ENCODE results near the gene CNTLN. TPM values are rescaled to one million over a fixed set of nuclear protein-coding genes. Genes with fewer than 3 reads are reported as not detected.
A peak's percentile ranks its signal among the peaks of the same experiment; 100 is the strongest.

The CNTLN gene, protein sequence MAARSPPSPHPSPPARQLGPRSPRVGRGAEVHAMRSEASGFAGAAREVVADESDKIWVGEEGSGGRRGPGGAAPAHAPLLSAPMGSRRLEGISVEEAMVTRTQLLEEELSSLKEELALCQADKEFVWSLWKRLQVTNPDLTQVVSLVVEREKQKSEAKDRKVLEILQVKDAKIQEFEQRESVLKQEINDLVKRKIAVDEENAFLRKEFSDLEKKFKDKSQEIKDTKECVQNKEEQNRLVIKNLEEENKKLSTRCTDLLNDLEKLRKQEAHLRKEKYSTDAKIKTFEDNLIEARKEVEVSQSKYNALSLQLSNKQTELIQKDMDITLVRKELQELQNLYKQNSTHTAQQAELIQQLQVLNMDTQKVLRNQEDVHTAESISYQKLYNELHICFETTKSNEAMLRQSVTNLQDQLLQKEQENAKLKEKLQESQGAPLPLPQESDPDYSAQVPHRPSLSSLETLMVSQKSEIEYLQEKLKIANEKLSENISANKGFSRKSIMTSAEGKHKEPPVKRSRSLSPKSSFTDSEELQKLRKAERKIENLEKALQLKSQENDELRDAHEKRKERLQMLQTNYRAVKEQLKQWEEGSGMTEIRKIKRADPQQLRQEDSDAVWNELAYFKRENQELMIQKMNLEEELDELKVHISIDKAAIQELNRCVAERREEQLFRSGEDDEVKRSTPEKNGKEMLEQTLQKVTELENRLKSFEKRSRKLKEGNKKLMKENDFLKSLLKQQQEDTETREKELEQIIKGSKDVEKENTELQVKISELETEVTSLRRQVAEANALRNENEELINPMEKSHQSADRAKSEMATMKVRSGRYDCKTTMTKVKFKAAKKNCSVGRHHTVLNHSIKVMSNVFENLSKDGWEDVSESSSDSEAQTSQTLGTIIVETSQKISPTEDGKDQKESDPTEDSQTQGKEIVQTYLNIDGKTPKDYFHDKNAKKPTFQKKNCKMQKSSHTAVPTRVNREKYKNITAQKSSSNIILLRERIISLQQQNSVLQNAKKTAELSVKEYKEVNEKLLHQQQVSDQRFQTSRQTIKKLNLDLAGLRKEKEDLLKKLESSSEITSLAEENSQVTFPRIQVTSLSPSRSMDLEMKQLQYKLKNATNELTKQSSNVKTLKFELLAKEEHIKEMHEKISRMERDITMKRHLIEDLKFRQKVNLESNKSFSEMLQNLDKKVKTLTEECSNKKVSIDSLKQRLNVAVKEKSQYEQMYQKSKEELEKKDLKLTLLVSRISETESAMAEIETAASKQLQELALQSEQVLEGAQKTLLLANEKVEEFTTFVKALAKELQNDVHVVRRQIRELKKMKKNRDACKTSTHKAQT (N-terminal part only)
- 1 to 10 TPM in 1 of 3 donors, under 1 TPM in 2; 0.32 to 1.6 (median 0.63) TPM for total RNA-seq
- 2.1 TPM for total RNA-seq (2013)

DNA sequence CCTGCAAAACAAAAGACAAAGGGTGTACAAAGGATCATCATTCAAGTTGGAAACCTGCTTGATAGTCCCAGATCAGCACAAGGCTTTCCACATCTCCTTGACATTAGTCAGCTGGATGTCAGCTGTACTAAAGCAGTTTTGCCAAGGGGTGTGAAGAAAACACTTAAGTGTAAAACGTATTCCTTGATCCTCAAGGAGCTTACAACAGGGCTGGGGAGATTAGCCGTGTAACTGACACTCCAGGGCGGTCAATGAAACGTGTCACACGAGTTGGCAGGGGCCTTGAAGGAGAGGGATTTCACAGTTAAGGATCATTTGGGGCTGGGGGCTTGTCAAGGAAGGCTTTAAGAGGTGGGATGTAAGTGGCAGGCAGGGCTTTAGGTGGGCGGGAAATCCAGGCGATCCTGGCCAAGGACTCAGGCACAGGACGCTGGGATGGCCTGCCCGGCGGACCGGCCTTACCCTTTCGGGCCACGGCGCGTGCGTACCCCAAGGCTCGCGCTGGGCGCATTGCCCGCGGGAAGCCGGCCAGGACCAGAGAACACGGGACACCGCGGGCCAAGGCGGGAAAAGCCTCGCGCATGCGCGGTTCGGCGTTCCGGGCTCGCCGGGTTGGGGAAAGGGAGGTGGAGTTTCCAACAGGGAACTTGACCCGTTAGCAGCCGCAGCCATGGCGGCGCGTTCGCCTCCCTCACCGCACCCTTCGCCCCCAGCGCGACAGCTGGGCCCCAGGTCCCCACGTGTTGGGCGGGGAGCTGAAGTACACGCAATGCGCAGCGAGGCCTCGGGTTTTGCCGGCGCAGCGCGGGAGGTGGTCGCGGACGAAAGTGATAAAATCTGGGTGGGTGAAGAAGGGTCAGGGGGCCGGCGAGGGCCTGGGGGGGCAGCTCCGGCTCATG lies at the start of gene CNTLN:
CNTLN (plus strand) TSS at position 645 of the 899 bp plus-strand sequence; CDS start at position 671, 26 bp downstream.
- no peaks in the 10 kb centered on the region for H3K36me3 Mint-ChIP-seq
- peak; percentile 26 to 36 for DNase-seq

DNA sequence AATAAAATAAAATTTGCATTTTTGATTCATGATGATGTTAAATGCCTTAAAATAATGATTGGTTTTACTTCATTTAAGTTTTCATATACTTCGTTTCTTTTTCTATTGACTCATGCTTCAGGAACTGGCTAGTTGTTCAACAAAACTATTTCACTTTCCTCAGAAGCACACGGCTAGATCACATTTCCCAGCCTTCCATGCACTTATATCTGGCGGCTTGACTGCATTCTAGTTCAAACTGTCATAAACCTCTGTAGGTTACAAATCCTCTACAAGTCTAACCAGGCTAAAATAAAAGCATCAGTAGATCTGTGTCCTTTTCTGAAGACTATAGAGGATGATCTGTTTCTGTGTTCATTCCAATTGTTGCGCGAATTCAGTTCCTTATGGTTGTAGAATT lies 46.3 kb upstream of the CNTLN start:
- H3K4me3 Mint-ChIP-seq, result no peak overlapping the region
- H3K36me3 Mint-ChIP-seq, result no peaks in the 10 kb centered on the region
- intact Hi-C loops (cut with micrococcal nuclease), result no loop called here
- Histone ChIP-seq H3K4me3 (ENCODE audit: low read length) (no peak overlapping the region), H3K27ac (ENCODE audit: low read length) (no peak overlapping the region), H3K36me3 (ENCODE audit: control insufficient read depth, insufficient read depth, low read length) (no peaks in the 10 kb centered on the region), H3K4me1 (ENCODE audit: control insufficient read depth, insufficient read depth, low read length) (no peaks in the 10 kb centered on the region), H3K27me3 (ENCODE audit: control insufficient read depth, insufficient read depth, low read length) (no peaks in the 10 kb centered on the region), H3K9me3 (ENCODE audit: control insufficient read depth, insufficient read depth, low read length) (no peaks in the 10 kb centered on the region)
- TF ChIP-seq, protein P1, sequence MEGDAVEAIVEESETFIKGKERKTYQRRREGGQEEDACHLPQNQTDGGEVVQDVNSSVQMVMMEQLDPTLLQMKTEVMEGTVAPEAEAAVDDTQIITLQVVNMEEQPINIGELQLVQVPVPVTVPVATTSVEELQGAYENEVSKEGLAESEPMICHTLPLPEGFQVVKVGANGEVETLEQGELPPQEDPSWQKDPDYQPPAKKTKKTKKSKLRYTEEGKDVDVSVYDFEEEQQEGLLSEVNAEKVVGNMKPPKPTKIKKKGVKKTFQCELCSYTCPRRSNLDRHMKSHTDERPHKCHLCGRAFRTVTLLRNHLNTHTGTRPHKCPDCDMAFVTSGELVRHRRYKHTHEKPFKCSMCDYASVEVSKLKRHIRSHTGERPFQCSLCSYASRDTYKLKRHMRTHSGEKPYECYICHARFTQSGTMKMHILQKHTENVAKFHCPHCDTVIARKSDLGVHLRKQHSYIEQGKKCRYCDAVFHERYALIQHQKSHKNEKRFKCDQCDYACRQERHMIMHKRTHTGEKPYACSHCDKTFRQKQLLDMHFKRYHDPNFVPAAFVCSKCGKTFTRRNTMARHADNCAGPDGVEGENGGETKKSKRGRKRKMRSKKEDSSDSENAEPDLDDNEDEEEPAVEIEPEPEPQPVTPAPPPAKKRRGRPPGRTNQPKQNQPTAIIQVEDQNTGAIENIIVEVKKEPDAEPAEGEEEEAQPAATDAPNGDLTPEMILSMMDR (IDR thresholded peaks at IDR 0.05), result no peak
- 91% methylated on average over 5 of the region's 5 CpGs for WGBS (ENCODE audit: insufficient coverage)
- H3K27ac Mint-ChIP-seq, result no peak overlapping the region
- DNase-seq, result no peak
- H3K9me3 Mint-ChIP-seq, result no peaks in the 10 kb centered on the region
- no peak for ATAC-seq
- H3K27me3 Mint-ChIP-seq (ENCODE audit: low read depth in 2 of 2), result peaks cover 5 to 17% of the 10 kb centered on the region in 2 donors
- H3K4me1 Mint-ChIP-seq, result no peaks in the 10 kb centered on the region

More for the DNA sequence above, at the start of gene CNTLN:
- H3K4me1 ChIP-seq (ENCODE audit: control insufficient read depth, insufficient read depth, low read length), result peaks cover 8% of the 10 kb centered on the region
- intact Hi-C loops (cut with micrococcal nuclease), result no loop called here
- peak within 1 kb of the TSS; percentile 47 for H3K4me3 ChIP-seq (ENCODE audit: low read length)
- no peaks in the 10 kb centered on the region for H3K27me3 ChIP-seq (ENCODE audit: control insufficient read depth, insufficient read depth, low read length)
- Mint-ChIP-seq H3K27ac (peak within 1 kb of the TSS in 1 of 2 donors; percentile 83), H3K4me1 (peaks cover 12 to 21% of the 10 kb centered on the region in 2 donors), H3K27me3 (ENCODE audit: low read depth in 2 of 2) (peaks cover 20 to 40% of the 10 kb centered on the region in 2 donors), H3K9me3 (no peaks in the 10 kb centered on the region), H3K4me3 (peak within 1 kb of the TSS; percentile 92)
- ATAC-seq, result peak; percentile 40 to 76 (median 59)
- 8% methylated on average over 61 of the region's 61 CpGs for WGBS (ENCODE audit: insufficient coverage)
- H3K9me3 ChIP-seq (ENCODE audit: control insufficient read depth, insufficient read depth, low read length), result no peaks in the 10 kb centered on the region
- TF ChIP-seq, protein P1 (IDR thresholded peaks at IDR 0.05), result no peak
- no peak within 1 kb of the TSS for H3K27ac ChIP-seq (ENCODE audit: low read length)
- H3K36me3 ChIP-seq (ENCODE audit: control insufficient read depth, insufficient read depth, low read length), result no peaks in the 10 kb centered on the region

DNA sequence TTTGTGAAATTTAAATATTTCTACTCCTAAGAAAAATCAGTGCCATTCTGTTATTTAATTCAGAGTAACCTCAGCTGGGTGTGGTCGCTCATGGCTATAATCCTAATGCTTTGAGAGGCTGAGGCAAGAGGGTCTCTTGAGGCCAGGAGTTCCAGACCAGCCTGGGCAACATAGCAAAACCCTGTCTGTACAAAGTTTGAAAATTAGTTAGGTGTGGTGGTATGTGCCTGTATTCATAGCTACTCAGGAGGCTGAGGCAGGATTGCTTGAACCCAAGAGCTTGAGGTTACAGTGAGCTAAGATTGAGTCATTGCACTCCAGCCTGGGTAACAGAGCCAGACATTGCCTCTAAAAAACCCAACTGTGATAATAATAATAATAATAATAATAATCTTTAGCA lies 44.8 kb upstream of the CNTLN start:
- H3K4me1 Mint-ChIP-seq, result no peaks in the 10 kb centered on the region
- Histone ChIP-seq H3K4me1 (ENCODE audit: control insufficient read depth, insufficient read depth, low read length) (no peaks in the 10 kb centered on the region), H3K27me3 (ENCODE audit: control insufficient read depth, insufficient read depth, low read length) (no peaks in the 10 kb centered on the region), H3K9me3 (ENCODE audit: control insufficient read depth, insufficient read depth, low read length) (no peaks in the 10 kb centered on the region), H3K27ac (ENCODE audit: low read length) (no peak overlapping the region), H3K36me3 (ENCODE audit: control insufficient read depth, insufficient read depth, low read length) (no peaks in the 10 kb centered on the region), H3K4me3 (ENCODE audit: low read length) (no peak overlapping the region)
- H3K4me3 Mint-ChIP-seq, result no peak overlapping the region
- TF ChIP-seq, protein P1 (IDR thresholded peaks at IDR 0.05), result no peak
- no peak overlapping the region for H3K27ac Mint-ChIP-seq
- no peaks in the 10 kb centered on the region for H3K9me3 Mint-ChIP-seq
- ATAC-seq, result no peak
- H3K27me3 Mint-ChIP-seq (ENCODE audit: low read depth in 2 of 2), result peaks cover 5 to 19% of the 10 kb centered on the region in 2 donors
- WGBS (ENCODE audit: insufficient coverage), result 82% methylated on average over 1 of the region's 1 CpG
- no peaks in the 10 kb centered on the region for H3K36me3 Mint-ChIP-seq
- no peak for DNase-seq
- intact Hi-C loops (cut with micrococcal nuclease), result no loop called here
